Activated naive CD4-positive, alpha-beta T cell treated with anti-CD3 and anti-CD28 coated beads, Interleukin-2, amount 50 U/mL, for 72 hours (primary cell): ENCODE measurements around the gene EIF1B. TPM values are rescaled to one million over a fixed set of nuclear protein-coding genes. Genes with fewer than 3 reads are reported as not detected.

ENCODE experiments used
- total RNA-seq, 2 donors: library from RNA; stranded (reverse); gene quantifications; one replicate each; pipeline ENCODE4 v1.2.3, GENCODE V29; 2022

EIF1B gene
- total RNA-seq, 2 donors from 2014 or later, result 35.4 to 88.2 TPM

Other genes with a start within 250 kb of the EIF1B start
- gene ENTPD3, start 77.5 kb downstream of the EIF1B start, total RNA-seq, result not detected
- 1,000 to 10,000 TPM; 2,715 to 3,354 TPM for gene RPL14, start 147.6 kb downstream of the EIF1B start, total RNA-seq
- gene ZNF619, start 167.4 kb downstream of the EIF1B start, total RNA-seq, result 1 to 10 TPM in 1 of 2 donors, under 1 TPM in 1; 0.91 to 5.7 TPM
- gene ZNF620, start 196.3 kb downstream of the EIF1B start, total RNA-seq, result 1 to 10 TPM; 4.3 to 4.9 TPM
- gene ZNF621, start 215.3 kb downstream of the EIF1B start, total RNA-seq, result 10 to 100 TPM; 21.8 to 25.2 TPM